ENCODE data around the gene XCL1.

DNA sequence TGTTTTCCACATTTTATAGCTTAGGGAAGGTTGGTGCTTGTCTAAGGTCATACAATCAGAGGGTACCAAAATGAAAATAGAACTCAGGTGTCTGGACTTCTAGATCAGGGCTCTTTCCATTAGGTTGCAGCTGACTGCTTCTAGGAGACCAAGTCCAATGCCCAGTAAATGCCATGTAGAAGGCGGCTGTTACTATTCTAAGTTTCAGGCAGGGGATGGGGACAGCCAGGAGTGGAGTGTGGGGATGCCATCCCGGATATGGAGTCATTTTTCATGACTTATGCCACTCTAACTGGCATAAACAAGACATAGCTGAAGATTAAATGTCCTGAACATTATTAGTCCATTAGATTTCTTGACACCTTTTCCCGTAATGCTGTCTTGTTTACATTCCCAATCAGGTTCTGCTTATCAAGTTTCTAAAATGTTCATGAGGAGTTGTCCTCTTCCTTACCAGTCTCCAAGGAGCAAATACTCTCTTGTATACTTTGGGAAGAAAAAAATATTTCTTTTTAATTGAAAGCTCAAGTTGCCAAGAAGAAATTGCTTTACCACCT lies 31.5 kb downstream of the XCL1 start:
- TF ChIP-seq EZH2 (IDR thresholded peaks at IDR 0.05; ENCODE audit: borderline replicate concordance, low read depth, low read length, severe bottlenecking) (no peak), POLR2A (IDR thresholded peaks at IDR 0.05; ENCODE audit: low read depth, low read length) (no peak), POLR2AphosphoS5 (IDR thresholded peaks at IDR 0.05; ENCODE audit: insufficient read depth, low read depth, low read length) (no peak), MAX (IDR thresholded peaks at IDR 0.05; ENCODE audit: insufficient read depth, insufficient read length) (no peak), MYC (IDR thresholded peaks at IDR 0.05; ENCODE audit: low read depth, low read length) (no peak), FOS (IDR thresholded peaks at IDR 0.05; ENCODE audit: borderline replicate concordance, insufficient read depth, low read length) (no peak)
- TF ChIP-seq, protein P1, sequence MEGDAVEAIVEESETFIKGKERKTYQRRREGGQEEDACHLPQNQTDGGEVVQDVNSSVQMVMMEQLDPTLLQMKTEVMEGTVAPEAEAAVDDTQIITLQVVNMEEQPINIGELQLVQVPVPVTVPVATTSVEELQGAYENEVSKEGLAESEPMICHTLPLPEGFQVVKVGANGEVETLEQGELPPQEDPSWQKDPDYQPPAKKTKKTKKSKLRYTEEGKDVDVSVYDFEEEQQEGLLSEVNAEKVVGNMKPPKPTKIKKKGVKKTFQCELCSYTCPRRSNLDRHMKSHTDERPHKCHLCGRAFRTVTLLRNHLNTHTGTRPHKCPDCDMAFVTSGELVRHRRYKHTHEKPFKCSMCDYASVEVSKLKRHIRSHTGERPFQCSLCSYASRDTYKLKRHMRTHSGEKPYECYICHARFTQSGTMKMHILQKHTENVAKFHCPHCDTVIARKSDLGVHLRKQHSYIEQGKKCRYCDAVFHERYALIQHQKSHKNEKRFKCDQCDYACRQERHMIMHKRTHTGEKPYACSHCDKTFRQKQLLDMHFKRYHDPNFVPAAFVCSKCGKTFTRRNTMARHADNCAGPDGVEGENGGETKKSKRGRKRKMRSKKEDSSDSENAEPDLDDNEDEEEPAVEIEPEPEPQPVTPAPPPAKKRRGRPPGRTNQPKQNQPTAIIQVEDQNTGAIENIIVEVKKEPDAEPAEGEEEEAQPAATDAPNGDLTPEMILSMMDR (IDR thresholded peaks at IDR 0.05; ENCODE audit: extremely low read depth in 1 of 2, insufficient read depth in 1 of 2, low read depth in 1 of 2, low read length in 2 of 2): no peak

Data from endothelial cell of umbilical vein (primary cell).